ENCODE measurements around the gene IMPACT. TPM values are rescaled to one million over a fixed set of nuclear protein-coding genes. Genes with fewer than 3 reads are reported as not detected.
A peak's percentile ranks its signal among the peaks of the same experiment; 100 is the strongest.

Gene IMPACT
- total RNA-seq, 1 donor from 2014 or later, result 60.6 TPM

DNA sequence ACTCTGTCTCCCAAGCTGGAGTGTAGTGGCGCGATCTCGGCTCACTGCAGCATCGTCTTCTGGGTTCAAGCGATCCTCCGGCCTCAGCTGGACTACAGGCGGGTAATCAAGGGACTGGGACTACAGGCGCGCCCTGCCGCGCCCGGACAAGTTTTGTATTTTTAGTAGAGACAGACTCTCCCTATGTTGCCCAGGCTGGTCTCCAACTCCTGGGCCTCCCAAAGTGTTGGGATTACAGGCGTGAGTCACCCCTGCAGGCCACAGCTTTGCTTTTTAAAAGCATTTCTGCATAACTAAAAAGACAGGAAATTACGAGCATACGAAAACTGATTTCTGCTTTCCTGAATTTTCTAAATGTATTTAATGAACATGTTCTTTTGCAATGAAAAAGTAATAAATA is 27.9 kb upstream of the IMPACT start:
- DNase-seq (ENCODE audit: low spot score), result no peak
- Mint-ChIP-seq H3K36me3 (ENCODE audit: low read depth) (no peaks in the 10 kb centered on the region), H3K9me3 (ENCODE audit: low read depth) (no peaks in the 10 kb centered on the region), H3K27ac (ENCODE audit: unreplicated experiment) (peak overlapping the region; percentile 82), H3K27me3 (ENCODE audit: low read depth) (no peaks in the 10 kb centered on the region), H3K4me1 (ENCODE audit: low read depth) (peaks cover 24% of the 10 kb centered on the region), H3K4me3 (ENCODE audit: unreplicated experiment) (peak overlapping the region; percentile 78)
- TF ChIP-seq, protein P1, sequence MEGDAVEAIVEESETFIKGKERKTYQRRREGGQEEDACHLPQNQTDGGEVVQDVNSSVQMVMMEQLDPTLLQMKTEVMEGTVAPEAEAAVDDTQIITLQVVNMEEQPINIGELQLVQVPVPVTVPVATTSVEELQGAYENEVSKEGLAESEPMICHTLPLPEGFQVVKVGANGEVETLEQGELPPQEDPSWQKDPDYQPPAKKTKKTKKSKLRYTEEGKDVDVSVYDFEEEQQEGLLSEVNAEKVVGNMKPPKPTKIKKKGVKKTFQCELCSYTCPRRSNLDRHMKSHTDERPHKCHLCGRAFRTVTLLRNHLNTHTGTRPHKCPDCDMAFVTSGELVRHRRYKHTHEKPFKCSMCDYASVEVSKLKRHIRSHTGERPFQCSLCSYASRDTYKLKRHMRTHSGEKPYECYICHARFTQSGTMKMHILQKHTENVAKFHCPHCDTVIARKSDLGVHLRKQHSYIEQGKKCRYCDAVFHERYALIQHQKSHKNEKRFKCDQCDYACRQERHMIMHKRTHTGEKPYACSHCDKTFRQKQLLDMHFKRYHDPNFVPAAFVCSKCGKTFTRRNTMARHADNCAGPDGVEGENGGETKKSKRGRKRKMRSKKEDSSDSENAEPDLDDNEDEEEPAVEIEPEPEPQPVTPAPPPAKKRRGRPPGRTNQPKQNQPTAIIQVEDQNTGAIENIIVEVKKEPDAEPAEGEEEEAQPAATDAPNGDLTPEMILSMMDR (IDR thresholded peaks at IDR 0.05), result no peak

DNA sequence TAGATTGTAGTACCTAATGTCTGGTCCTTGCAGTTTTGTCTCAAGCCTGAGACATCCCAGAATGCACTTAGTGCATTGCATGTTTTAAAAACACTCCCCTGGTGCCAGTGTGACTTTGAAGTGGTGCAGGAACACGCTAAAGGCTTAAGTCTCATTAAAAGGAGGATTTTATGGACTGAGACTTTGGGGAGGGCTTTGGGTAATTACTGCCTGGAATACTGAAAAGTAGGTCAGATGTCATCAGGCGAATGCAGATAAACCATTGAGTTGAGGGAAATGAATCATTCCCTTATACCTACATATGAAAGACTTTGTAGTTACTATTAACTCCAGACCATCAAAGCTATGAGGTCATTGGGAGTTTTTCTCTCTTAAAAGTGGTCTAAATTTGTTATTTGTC is 25.9 kb upstream of the IMPACT start:
- no peak overlapping the region for H3K4me3 Mint-ChIP-seq (ENCODE audit: unreplicated experiment)
- no peak for DNase-seq (ENCODE audit: low spot score)

DNA sequence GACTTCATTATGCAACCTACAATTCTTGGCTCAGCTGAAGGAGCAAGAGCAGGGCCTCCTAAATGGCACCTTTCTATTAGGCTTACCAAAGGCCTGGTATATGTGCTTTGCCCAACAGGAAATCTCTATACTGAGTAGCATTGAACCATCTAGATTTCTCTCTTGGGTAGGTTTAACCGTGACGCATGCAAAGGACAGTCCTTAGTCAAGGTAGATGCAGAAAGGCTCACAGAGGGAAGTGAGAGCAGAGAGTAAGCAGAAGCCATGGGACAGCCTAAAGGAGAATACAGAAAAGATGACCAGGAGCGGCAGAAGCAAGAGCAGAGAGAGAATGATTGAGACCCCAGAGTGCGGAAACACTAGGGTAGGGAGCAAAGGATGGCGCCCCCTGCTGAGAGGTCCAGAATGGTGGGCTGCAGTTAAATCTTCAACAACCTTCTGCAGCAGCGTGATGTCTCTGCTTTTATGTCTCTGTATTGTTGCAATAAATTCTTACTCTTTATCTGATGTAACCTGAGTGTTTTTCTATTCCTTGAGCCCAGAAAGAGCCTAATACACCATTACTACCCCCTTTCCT is 24.2 kb upstream of the IMPACT start:
- Mint-ChIP-seq H3K4me3 (ENCODE audit: unreplicated experiment) (no peak overlapping the region), H3K9me3 (ENCODE audit: low read depth) (no peaks in the 10 kb centered on the region), H3K36me3 (ENCODE audit: low read depth) (peaks cover 2% of the 10 kb centered on the region), H3K4me1 (ENCODE audit: low read depth) (peaks cover 11% of the 10 kb centered on the region), H3K27ac (ENCODE audit: unreplicated experiment) (no peak overlapping the region), H3K27me3 (ENCODE audit: low read depth) (peaks cover 14% of the 10 kb centered on the region)
- DNase-seq (ENCODE audit: low spot score), result no peak
- TF ChIP-seq, protein P1 (IDR thresholded peaks at IDR 0.05), result peak; percentile 36

More for the DNA sequence above, 25.9 kb upstream of the IMPACT start:
- no peak overlapping the region for H3K27ac Mint-ChIP-seq (ENCODE audit: unreplicated experiment)
- H3K9me3 Mint-ChIP-seq (ENCODE audit: low read depth), result no peaks in the 10 kb centered on the region
- peaks cover 2% of the 10 kb centered on the region for H3K36me3 Mint-ChIP-seq (ENCODE audit: low read depth)
- TF ChIP-seq, protein P1 (IDR thresholded peaks at IDR 0.05), result no peak
- peaks cover 17% of the 10 kb centered on the region for H3K4me1 Mint-ChIP-seq (ENCODE audit: low read depth)
- peaks cover 3% of the 10 kb centered on the region for H3K27me3 Mint-ChIP-seq (ENCODE audit: low read depth)

DNA sequence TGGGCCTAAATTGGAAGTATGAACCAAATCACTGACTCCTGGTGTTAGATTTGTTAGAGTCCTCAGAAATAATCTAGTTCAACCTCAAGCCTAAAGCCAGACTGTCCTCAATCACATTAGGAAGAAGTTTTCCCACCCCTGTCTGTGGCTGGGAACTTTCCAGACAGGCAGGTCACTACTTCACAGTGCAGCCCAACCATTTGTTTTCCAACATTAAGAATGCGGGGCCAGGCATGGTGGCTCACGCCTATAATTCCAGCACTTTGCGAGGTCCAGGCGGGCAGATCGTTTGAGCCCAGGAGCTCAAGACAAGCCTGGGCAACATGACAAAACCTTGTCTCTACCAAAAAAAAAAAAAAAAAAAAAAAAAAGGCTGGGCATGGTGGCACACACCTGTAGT is 23.4 kb upstream of the IMPACT start:
- no peak overlapping the region for H3K27ac Mint-ChIP-seq (ENCODE audit: unreplicated experiment)
- no peak overlapping the region for H3K4me3 Mint-ChIP-seq (ENCODE audit: unreplicated experiment)
- DNase-seq (ENCODE audit: low spot score), result no peak
- no peaks in the 10 kb centered on the region for H3K9me3 Mint-ChIP-seq (ENCODE audit: low read depth)
- H3K36me3 Mint-ChIP-seq (ENCODE audit: low read depth), result peaks cover 2% of the 10 kb centered on the region
- peaks cover 9% of the 10 kb centered on the region for H3K4me1 Mint-ChIP-seq (ENCODE audit: low read depth)
- peaks cover 14% of the 10 kb centered on the region for H3K27me3 Mint-ChIP-seq (ENCODE audit: low read depth)
- TF ChIP-seq, protein P1 (IDR thresholded peaks at IDR 0.05), result no peak

DNA sequence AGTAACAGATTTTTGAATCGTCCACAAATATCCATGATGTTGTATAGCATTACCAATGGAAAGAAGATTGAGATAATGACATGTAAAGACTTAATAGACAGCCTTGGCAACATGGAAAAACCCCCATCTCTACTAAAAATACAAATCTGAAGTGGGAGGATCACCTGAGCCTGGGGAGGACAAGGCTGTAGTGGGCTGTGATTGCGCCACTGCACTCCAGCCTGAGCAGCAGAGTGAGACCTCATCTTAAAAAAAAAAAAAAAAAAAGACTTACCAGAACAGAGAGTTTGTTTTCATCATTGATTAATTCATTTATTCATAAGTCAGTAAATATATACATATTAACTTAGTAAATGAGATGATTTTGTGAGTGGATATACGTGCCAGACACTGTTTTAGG is 21.9 kb upstream of the IMPACT start:
- TF ChIP-seq, protein P1 (IDR thresholded peaks at IDR 0.05), result no peak
- Mint-ChIP-seq H3K4me1 (ENCODE audit: low read depth) (no peaks in the 10 kb centered on the region), H3K9me3 (ENCODE audit: low read depth) (no peaks in the 10 kb centered on the region), H3K27me3 (ENCODE audit: low read depth) (peaks cover 14% of the 10 kb centered on the region), H3K27ac (ENCODE audit: unreplicated experiment) (no peak overlapping the region), H3K36me3 (ENCODE audit: low read depth) (peaks cover 2% of the 10 kb centered on the region), H3K4me3 (ENCODE audit: unreplicated experiment) (no peak overlapping the region)
- no peak for DNase-seq (ENCODE audit: low spot score)
